Testis (tissue), 3 donors: ENCODE data around the gene CFAP91. TPM values are rescaled to one million over a fixed set of nuclear protein-coding genes. Genes with fewer than 3 reads are reported as not detected.

Experiments used
- DNase-seq: peaks from one replicate; pipeline ENCODE4 v3.0.0-alpha.2; 2019
- H3K27ac ChIP-seq, 2 donors: fragments of 200-600 bp; sonication (generic); one replicate each; pipeline ENCODE4 v1.5.1; 2019
- H3K27me3 ChIP-seq: fragments of 200-600 bp; sonication (generic); one replicate; pipeline ENCODE4 v1.5.1; 2019
- H3K36me3 ChIP-seq: fragments of 200-600 bp; sonication (generic); one replicate; pipeline ENCODE4 v1.5.1; 2017; ENCODE audit warnings: low read depth; ENCODE audit errors: missing control alignments
- H3K4me1 ChIP-seq: fragments of 200-600 bp; sonication (generic); one replicate; pipeline ENCODE4 v1.5.1; 2019
- H3K4me3 ChIP-seq, 2 donors: fragments of 200-600 bp; sonication (generic); one replicate each; pipeline ENCODE4 v1.5.1; 2017 to 2019
- H3K9me3 ChIP-seq: fragments of 200-600 bp; sonication (generic); one replicate; pipeline ENCODE4 v1.5.1; 2017
- CTCF ChIP-seq, 3 experiments: fragments of 450-650 bp in 2 of 3; fragments of 200-600 bp in 1 of 3; sonication (generic) in 1 of 3; IDR thresholded peaks; one replicate each; pipeline ENCODE4 v1.5.1; 2016 to 2019; ENCODE audit warnings: antibody characterized with exemption in 3 of 3, mild to moderate bottlenecking in 2 of 3, moderate library complexity in 1 of 3
- POLR2A ChIP-seq: fragments of 450-650 bp; IDR thresholded peaks from one replicate; pipeline ENCODE4 v1.6.1; 2017; ENCODE audit warnings: antibody characterized with exemption, mild to moderate bottlenecking, moderate library complexity
- WGBS, 2 donors: methylation state at CpG; one replicate each; pipeline ENCODE4 v1.1.5; 2018; 5-methylcytosine and 5-hydroxymethylcytosine counted together
- intact Hi-C: fragments of 100-400 bp; cut with DNase I; formaldehyde crosslinking; loops from one replicate; pipeline ENCODE4 v1.15.1; 2023; ENCODE audit warnings: low total_unique reads
- polyA plus RNA-seq: library from polyadenylated mRNA; stranded (reverse); fragments of 350-450 nt; fragmentation: Illumina TruSeq; extraction: RNeasy Lipid Tissue Mini Kit (QIAGEN cat#74804); gene quantifications from one replicate; pipeline ENCODE4 v1.2.3, GENCODE V29; 2014; ENCODE audit warnings: low read depth, low replicate concordance; ENCODE audit not compliant: insufficient read depth
- total RNA-seq, 2 donors: library from RNA; depleted of rRNA; stranded (reverse); fragments of >200 nt; gene quantifications; one replicate each; pipeline ENCODE4 v1.2.3, GENCODE V29; 2016

CFAP91 gene
- total and polyA plus RNA-seq, 3 donors from 2014 or later, result 28.3 to 58.0 (median 47.6) TPM

DNA sequence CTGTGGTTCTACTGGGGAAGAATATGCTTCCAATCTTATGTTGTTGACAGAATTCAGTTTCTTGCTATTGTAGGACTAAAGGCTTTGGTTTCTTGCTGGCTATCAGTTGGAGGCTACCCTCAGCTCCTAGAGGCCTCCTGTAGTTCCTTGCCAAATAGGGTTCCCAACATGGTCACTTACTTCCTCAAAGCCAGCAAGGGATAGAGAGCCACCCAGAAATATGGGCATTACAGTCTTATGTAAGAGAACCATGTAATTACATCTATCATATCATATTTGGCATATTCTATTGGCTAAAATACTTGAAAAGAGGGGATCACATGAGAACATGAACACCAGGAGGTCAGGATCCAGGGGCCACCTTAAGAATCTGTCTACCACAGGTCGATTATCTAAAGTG lies 19.4 kb upstream of the CFAP91 start:
- no peak overlapping the region for H3K4me3 ChIP-seq
- no peaks in the 10 kb centered on the region for H3K9me3 ChIP-seq
- no peaks in the 10 kb centered on the region for H3K36me3 ChIP-seq
- H3K27me3 ChIP-seq, result no peaks in the 10 kb centered on the region
- H3K4me1 ChIP-seq, result no peaks in the 10 kb centered on the region
- DNase-seq, result no peak
- H3K27ac ChIP-seq, result no peak overlapping the region
- 47 to 50% methylated on average over 1 of the region's 1 CpG for WGBS, 2 donors
- TF ChIP-seq POLR2A (no peak), CTCF (IDR thresholded peaks at IDR 0.05) (no peak)
- intact Hi-C loops, result no loop called here

GRCh38 chr3:119690043-119690656 lies 12.7 kb upstream of the CFAP91 start:
- WGBS, 2 donors, result 58 to 62% methylated on average over 4 of the region's 4 CpGs
- Histone ChIP-seq H3K9me3 (no peaks in the 10 kb centered on the region), H3K36me3 (no peaks in the 10 kb centered on the region), H3K27me3 (no peaks in the 10 kb centered on the region), H3K27ac (no peak overlapping the region), H3K4me1 (no peaks in the 10 kb centered on the region), H3K4me3 (no peak overlapping the region)
- intact Hi-C loops, result no loop called here
- TF ChIP-seq CTCF (IDR thresholded peaks at IDR 0.05), result peak in 2 of 3 experiments; percentile 43 to 54
- no peak for TF ChIP-seq POLR2A
- no peak for DNase-seq

DNA sequence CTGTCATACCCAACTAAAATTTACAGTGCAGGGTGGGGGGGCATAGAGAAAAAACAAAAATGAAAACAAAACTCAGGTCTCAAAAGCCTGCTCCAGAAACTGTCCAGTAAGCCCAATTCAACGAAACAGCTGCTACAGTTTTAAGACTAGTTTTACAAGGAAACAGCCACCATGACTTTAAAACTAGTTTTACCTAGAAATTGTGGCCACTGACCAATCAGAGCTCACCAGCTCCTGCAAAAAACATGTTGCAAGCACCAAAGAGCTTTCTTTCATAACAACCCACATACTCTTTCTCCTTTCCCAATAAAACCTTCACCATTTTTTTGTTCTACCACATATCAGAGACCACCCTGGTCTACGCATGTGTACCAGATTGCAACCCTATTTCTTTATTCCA lies 7.3 kb upstream of the CFAP91 start:
- no peaks in the 10 kb centered on the region for H3K9me3 ChIP-seq
- no peak overlapping the region for H3K27ac ChIP-seq
- no peaks in the 10 kb centered on the region for H3K36me3 ChIP-seq
- TF ChIP-seq POLR2A (no peak), CTCF (IDR thresholded peaks at IDR 0.05) (no peak)
- DNase-seq, result peak; percentile 39
- H3K4me3 ChIP-seq, result no peak overlapping the region
- no peaks in the 10 kb centered on the region for H3K27me3 ChIP-seq
- intact Hi-C loops, result no loop called here
- H3K4me1 ChIP-seq, result no peaks in the 10 kb centered on the region
- 73 to 88% methylated on average over 2 of the region's 2 CpGs for WGBS, 2 donors

GRCh38 chr3:119697394-119697793 lies 5.4 kb upstream of the CFAP91 start:
- Histone ChIP-seq H3K9me3 (no peaks in the 10 kb centered on the region), H3K4me1 (no peaks in the 10 kb centered on the region), H3K27me3 (no peaks in the 10 kb centered on the region), H3K4me3 (no peak overlapping the region), H3K27ac (no peak overlapping the region), H3K36me3 (no peaks in the 10 kb centered on the region)
- DNase-seq, result no peak
- TF ChIP-seq POLR2A (no peak), CTCF (IDR thresholded peaks at IDR 0.05) (no peak)
- intact Hi-C loops, result no loop called here
- 87 to 90% methylated on average over 5 of the region's 5 CpGs for WGBS, 2 donors

GRCh38 chr3:119700269-119700919 lies 2.4 kb upstream of the CFAP91 start:
- 89 to 91% methylated on average over 4 of the region's 4 CpGs for WGBS, 2 donors
- H3K36me3 ChIP-seq, result no peaks in the 10 kb centered on the region
- no peaks in the 10 kb centered on the region for H3K9me3 ChIP-seq
- no peaks in the 10 kb centered on the region for H3K4me1 ChIP-seq
- TF ChIP-seq CTCF (IDR thresholded peaks at IDR 0.05) (no peak), POLR2A (no peak)
- H3K27me3 ChIP-seq, result no peaks in the 10 kb centered on the region
- no peak overlapping the region for H3K27ac ChIP-seq
- intact Hi-C loops, result no loop called here
- H3K4me3 ChIP-seq, result no peak overlapping the region
- no peak for DNase-seq
